Subcutaneous adipose tissue (tissue), 4 donors: ENCODE data around the gene EXOC6B. TPM values are rescaled to one million over a fixed set of nuclear protein-coding genes. Genes with fewer than 3 reads are reported as not detected.

Experiments
- total RNA-seq, 4 donors: library from RNA; depleted of rRNA; stranded (reverse); fragments of >200 nt; gene quantifications; one replicate each; pipeline ENCODE4 v1.1.0, GENCODE V29; 2016
- TF ChIP-seq, protein P1 (sequence below): fragments of 450-650 bp; IDR thresholded peaks from one replicate; pipeline ENCODE4 v1.5.1; 2016; ENCODE audit warnings: low read depth, mild to moderate bottlenecking, control low read depth, antibody characterized with exemption, moderate library complexity

The EXOC6B gene
- total RNA-seq, 4 donors from 2014 or later = 33.9 to 40.5 (median 38.9) TPM

DNA sequence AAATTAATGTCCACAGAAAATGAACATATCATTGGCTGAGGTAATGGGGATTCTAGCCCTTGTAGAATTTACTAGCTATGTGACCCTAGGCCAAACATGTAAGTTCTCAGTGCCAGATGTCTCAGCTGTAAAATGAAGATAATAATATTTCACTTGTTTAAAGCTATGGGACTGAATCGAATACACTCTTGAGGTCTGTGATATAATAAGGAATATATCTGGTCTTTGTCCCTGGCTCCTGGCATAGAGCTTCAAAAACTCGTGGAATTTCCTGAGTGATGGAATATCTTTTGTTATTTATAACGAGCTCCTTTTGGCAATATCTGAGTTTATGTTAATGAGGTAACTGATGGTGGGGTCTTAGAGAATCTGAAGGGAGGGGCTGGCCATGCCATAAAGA lies 476.8 kb downstream of the EXOC6B start:
- TF ChIP-seq, protein P1, sequence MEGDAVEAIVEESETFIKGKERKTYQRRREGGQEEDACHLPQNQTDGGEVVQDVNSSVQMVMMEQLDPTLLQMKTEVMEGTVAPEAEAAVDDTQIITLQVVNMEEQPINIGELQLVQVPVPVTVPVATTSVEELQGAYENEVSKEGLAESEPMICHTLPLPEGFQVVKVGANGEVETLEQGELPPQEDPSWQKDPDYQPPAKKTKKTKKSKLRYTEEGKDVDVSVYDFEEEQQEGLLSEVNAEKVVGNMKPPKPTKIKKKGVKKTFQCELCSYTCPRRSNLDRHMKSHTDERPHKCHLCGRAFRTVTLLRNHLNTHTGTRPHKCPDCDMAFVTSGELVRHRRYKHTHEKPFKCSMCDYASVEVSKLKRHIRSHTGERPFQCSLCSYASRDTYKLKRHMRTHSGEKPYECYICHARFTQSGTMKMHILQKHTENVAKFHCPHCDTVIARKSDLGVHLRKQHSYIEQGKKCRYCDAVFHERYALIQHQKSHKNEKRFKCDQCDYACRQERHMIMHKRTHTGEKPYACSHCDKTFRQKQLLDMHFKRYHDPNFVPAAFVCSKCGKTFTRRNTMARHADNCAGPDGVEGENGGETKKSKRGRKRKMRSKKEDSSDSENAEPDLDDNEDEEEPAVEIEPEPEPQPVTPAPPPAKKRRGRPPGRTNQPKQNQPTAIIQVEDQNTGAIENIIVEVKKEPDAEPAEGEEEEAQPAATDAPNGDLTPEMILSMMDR = no peak

DNA sequence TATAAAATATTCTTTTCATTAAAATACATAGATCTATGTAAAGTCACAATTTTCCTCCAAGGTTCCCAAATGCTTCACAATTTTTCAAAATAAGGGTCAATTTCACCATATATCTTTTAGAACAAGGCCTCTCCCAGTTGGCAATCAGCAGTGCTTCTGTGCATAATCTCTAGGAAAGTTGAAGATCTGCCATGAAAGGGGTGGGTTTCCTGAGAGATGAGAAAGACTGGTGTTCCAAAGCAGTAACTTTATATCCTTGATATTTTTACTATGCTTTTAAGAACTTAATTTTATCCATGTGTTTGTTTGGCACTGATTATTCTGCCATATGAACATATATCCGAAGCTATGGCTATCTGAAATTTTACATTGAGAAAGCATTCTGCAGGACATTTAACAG lies 478.8 kb downstream of the EXOC6B start:
- TF ChIP-seq, protein P1 = no peak

DNA sequence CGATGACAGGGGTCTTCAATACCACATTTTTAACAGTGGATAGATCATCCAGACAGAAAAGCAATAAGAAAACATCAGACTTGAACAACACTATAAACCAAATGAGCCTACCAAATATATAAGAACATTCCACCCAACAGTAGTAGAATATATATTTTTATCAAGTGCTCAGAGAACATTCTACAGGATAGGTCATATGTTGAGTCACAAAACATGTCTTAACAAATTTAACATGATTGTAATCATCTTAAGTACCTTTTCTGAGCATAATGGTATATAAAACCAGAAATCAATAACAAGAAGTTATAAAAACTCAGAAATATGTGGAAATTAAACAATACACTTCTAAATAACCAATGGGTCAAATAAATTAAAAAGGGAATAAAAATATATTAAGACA lies 484.2 kb downstream of the EXOC6B start:
- TF ChIP-seq, protein P1 = no peak

DNA sequence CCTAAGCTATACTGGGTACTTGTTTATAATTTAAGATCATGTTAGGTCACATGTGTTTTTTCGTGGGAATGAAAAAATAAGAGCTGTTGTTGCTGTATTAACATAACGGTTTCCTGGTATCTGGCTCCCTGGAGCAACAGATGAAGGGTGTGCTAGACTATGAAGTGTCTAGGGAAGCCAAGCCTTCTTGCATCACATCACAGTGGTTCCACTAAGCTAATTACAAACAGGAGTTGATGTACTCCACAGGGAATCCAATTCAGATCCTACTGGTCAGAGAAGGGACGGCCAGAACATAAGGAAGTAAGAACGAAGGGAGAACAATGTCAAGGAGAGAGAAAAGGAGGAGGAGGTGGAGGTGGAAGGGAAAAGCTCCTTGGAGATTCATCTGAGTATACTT lies 485.2 kb downstream of the EXOC6B start:
- TF ChIP-seq, protein P1 = no peak

DNA sequence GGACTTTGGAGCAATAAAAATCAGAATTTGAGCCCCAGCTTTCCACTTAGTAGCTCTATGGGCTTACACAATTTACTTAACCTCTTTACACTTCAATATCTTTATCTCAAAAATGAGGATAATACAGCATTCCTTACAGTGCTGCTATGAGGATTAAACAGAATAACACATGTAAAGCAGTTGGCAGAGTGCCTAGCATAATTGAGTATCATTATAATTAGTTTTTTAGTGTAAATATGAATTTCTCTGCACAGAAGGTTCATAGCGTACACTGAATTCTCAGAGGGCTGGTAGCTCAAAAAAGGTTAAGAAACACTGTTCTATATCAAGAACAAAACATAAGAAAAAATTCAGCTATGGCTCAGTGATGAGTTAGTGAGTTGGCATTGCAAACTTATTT lies 487.8 kb downstream of the EXOC6B start:
- TF ChIP-seq, protein P1 = no peak

DNA sequence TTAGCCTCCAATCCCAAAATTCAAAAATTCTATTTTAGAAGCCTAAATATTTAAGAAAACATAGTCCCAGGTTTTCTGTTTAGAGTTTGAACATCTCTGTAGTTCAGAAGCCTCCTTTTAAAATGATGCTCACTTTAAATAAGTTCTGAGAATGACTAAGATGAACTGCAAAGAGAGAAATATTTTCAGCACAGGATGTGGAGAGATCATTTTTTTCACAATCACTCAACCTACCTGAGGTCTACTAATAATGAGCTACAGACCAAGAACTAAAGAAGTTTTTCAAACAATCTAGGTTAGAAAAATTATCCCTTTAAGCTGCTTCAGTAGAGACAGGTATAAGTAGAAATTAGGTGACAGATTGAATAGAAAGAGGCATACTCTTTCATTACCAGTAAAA lies 493.1 kb downstream of the EXOC6B start:
- TF ChIP-seq, protein P1 = no peak

DNA sequence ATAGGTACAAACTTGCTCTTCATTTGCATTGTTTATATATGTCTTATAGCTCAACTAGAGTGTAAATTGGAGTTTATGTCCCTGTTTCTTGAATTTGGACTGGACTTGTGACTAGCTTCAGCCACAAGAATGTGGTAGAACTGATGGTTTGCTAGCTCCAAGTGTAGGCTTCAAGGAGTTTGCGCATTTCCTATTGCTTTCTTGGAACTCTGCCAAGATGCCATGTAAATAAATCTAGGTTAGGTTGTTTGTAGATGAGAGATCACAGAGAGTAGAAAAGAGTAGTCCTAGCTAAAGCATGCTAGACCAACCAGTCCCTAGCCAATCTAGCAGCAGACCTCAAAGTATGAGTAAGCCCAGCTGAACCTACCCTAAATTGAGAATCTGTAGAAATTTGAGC lies 495.2 kb downstream of the EXOC6B start:
- TF ChIP-seq, protein P1 = no peak
